Skeletal muscle tissue (tissue), 5 donors: ENCODE measurements around the gene PLXND1. TPM values are rescaled to one million over a fixed set of nuclear protein-coding genes. Genes with fewer than 3 reads are reported as not detected.

Experiments used
- H3K27ac ChIP-seq: one replicate; pipeline ENCODE4 v1.7.0; 2013; ENCODE audit warnings: mild to moderate bottlenecking, low read depth, low read length, inconsistent platforms
- H3K27me3 ChIP-seq, 3 donors: one replicate each; pipeline ENCODE4 v1.7.0; 2013; ENCODE audit warnings: low read length in 3 of 3; ENCODE audit not compliant: control insufficient read depth in 3 of 3, insufficient read depth in 3 of 3
- H3K36me3 ChIP-seq, 3 donors: one replicate each; pipeline ENCODE4 v1.7.0; 2013; ENCODE audit warnings: low read length in 3 of 3; ENCODE audit not compliant: control insufficient read depth in 3 of 3, insufficient read depth in 3 of 3
- H3K4me1 ChIP-seq, 3 donors: one replicate each; pipeline ENCODE4 v1.7.0; 2013; ENCODE audit warnings: low read length in 3 of 3, mild to moderate bottlenecking in 3 of 3; ENCODE audit not compliant: control insufficient read depth in 3 of 3, insufficient read depth in 3 of 3
- H3K4me3 ChIP-seq, 3 donors: one replicate each; pipeline ENCODE4 v1.7.0; 2013; ENCODE audit warnings: low read length in 3 of 3
- H3K9ac ChIP-seq, 3 donors: one replicate each; pipeline ENCODE4 v1.7.0; 2013; ENCODE audit warnings: low read length in 3 of 3, mild to moderate bottlenecking in 3 of 3, moderate library complexity in 2 of 3, low read depth in 1 of 3
- H3K9me3 ChIP-seq, 3 donors: one replicate each; pipeline ENCODE4 v1.7.0; 2013; ENCODE audit warnings: low read length in 3 of 3; ENCODE audit not compliant: control insufficient read depth in 3 of 3
- small RNA-seq: library from RNA; depleted of rRNA; stranded (forward); fragments of <200 nt; gene quantifications from one replicate; pipeline ENCODE3, GENCODE V24; 2014
- total RNA-seq: library from RNA; depleted of rRNA; stranded (reverse); fragments of >200 nt; gene quantifications from one replicate; pipeline ENCODE4 v1.2.3, GENCODE V29; 2014
- donor health status: Osteomylitis.

Gene PLXND1
- total RNA-seq, 1 donor from 2014 or later = 92.4 TPM

GRCh38 chr3:129507181-129507831, 99.2 kb downstream of the PLXND1 start:
- Histone ChIP-seq H3K27me3 (no peaks in the 10 kb centered on the region), H3K9ac (no peak overlapping the region), H3K36me3 (peaks cover 0 to 15% (median 0%) of the 10 kb centered on the region in 3 donors), H3K27ac (peak overlapping the region; percentile 5), H3K4me3 (no peak overlapping the region), H3K4me1 (peaks cover 47 to 56% (median 52%) of the 10 kb centered on the region in 3 donors), H3K9me3 (no peaks in the 10 kb centered on the region)

- Histone ChIP-seq H3K9ac (no peak overlapping the region), H3K4me1 (peaks cover 54 to 61% (median 60%) of the 10 kb centered on the region in 3 donors), H3K27ac (no peak overlapping the region), H3K9me3 (no peaks in the 10 kb centered on the region), H3K36me3 (peaks cover 0 to 12% (median 2%) of the 10 kb centered on the region in 3 donors), H3K4me3 (no peak overlapping the region), H3K27me3 (no peaks in the 10 kb centered on the region)
Measured at GRCh38 chr3:129506231-129506742, 100.2 kb downstream of the PLXND1 start.

DNA sequence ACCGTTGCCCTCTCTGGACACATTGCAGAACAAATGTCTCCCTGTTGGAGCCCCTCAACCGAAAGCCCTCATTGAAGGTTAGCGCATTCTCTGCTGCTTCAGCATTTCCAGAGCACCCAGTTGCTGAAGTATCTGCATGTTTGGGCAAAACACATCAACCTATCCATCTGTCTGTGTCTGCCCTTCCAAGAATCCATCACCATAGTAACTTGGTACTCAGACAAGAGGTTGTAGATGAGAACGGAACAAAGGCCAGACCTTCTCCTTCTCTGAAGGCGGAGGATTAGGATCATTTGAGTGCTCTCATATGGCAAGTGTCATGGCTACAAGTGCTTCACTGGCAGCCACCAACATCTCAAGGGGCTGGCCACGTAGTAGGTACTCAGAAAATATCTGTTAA, 101.1 kb downstream of the PLXND1 start:
- H3K4me3 ChIP-seq = no peak overlapping the region
- H3K9me3 ChIP-seq = no peaks in the 10 kb centered on the region
- H3K4me1 ChIP-seq = peaks cover 60 to 61% (median 61%) of the 10 kb centered on the region in 3 donors
- H3K27me3 ChIP-seq = no peaks in the 10 kb centered on the region
- H3K36me3 ChIP-seq = peaks cover 0 to 16% (median 2%) of the 10 kb centered on the region in 3 donors
- H3K27ac ChIP-seq = peak overlapping the region; percentile 64
- no peak overlapping the region for H3K9ac ChIP-seq

Small RNAs within 50 kb of the gene (small RNA-seq; reads per million reads assigned to genes)
- not detected for gene RN7SL752P

Other genes starting within 250 kb of the PLXND1 start
- not detected for gene EFCAB12, start 178.0 kb downstream of the PLXND1 start, total RNA-seq
- gene MBD4, start 166.7 kb downstream of the PLXND1 start, total RNA-seq = 7.8 TPM
- gene IFT122, start 166.5 kb downstream of the PLXND1 start, total RNA-seq = 42.3 TPM
- gene RHO, start 78.0 kb downstream of the PLXND1 start, total RNA-seq = not detected
- not detected for gene H1-8, start 63.5 kb downstream of the PLXND1 start, total RNA-seq